GM21526 (cell line): Measurements from ENCODE around the gene RTL5.

ENCODE experiments used
- ATAC-seq: cut with Tn5 transposase; IDR thresholded peaks from one replicate; pipeline ENCODE4 v1.9.1; 2021; ENCODE audit warnings: moderate library complexity; ENCODE audit not compliant: unreplicated experiment, low FRiP score

RTL5 gene

GRCh38 chrX:72130156-72130761 lies 1.5 kb downstream of the RTL5 start:
- no peak for ATAC-seq

GRCh38 chrX:72129661-72130060 lies 2.1 kb downstream of the RTL5 start:
- ATAC-seq = no peak

GRCh38 chrX:72128881-72129280 lies 2.8 kb downstream of the RTL5 start:
- ATAC-seq = no peak

GRCh38 chrX:72128183-72128834 lies 3.4 kb downstream of the RTL5 start:
- no peak for ATAC-seq

GRCh38 chrX:72127332-72127731 lies 4.4 kb downstream of the RTL5 start:
- no peak for ATAC-seq

GRCh38 chrX:72126539-72127140 lies 5.1 kb downstream of the RTL5 start:
- ATAC-seq = peak; percentile 78

- no peak for ATAC-seq
Observed at GRCh38 chrX:72126048-72126415, 5.7 kb downstream of the RTL5 start.

- ATAC-seq = no peak
Observed at GRCh38 chrX:72125331-72126047, 6.2 kb downstream of the RTL5 start.

- ATAC-seq = no peak
Observed at GRCh38 chrX:72124540-72125201, 7.0 kb downstream of the RTL5 start.

- no peak for ATAC-seq
Observed at GRCh38 chrX:72123471-72124185, 8.1 kb downstream of the RTL5 start.

- no peak for ATAC-seq
Observed at GRCh38 chrX:72122621-72123337, 8.9 kb downstream of the RTL5 start.

GRCh38 chrX:72121383-72121782 lies 10.3 kb downstream of the RTL5 start:
- no peak for ATAC-seq

GRCh38 chrX:72120837-72121236 lies 10.9 kb downstream of the RTL5 start:
- no peak for ATAC-seq

- no peak for ATAC-seq
Observed at GRCh38 chrX:72117636-72118210, 14.0 kb downstream of the RTL5 start.

- no peak for ATAC-seq
Observed at GRCh38 chrX:72115380-72115779, 16.3 kb downstream of the RTL5 start.

- no peak for ATAC-seq
Observed at GRCh38 chrX:72114807-72115206, 16.9 kb downstream of the RTL5 start.

- ATAC-seq = no peak
Observed at GRCh38 chrX:72114306-72114705, 17.4 kb downstream of the RTL5 start.

GRCh38 chrX:72113461-72113860 lies 18.3 kb downstream of the RTL5 start:
- no peak for ATAC-seq
